ENCODE results near the gene USP15. TPM values are rescaled to one million over a fixed set of nuclear protein-coding genes. Genes with fewer than 3 reads are reported as not detected.
A peak's percentile ranks its signal among the peaks of the same experiment; 100 is the strongest.

The USP15 gene
- total and polyA plus RNA-seq, 12 donors = 26.7 to 76.0 (median 61.9) TPM

DNA sequence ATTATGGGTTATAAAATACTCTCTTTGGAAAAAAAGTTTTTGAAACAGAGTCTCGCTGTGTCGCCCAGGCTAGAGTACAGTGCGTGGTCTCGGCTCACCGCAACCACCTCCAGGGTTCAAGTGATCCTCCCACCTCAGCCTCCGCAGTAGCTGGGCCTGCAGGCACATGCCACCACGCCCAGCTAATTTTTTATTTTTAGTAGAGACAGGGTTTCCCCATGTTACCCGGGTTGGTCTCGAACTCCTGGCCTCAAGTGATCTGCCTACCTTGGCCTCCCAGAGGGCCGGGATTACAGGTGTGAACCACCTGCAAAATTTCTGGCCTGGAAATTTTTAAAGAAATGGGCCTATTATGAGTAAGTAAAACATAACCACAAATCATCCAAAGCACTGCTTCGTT, 3.8 kb downstream of the USP15 start:
- Histone ChIP-seq H3K9me3 (no peaks in the 10 kb centered on the region), H3K36me3 (no peaks in the 10 kb centered on the region), H3K27ac (peak overlapping the region in 1 of 10 donors; percentile 70), H3K4me1 (peaks cover 7 to 83% (median 76%) of the 10 kb centered on the region in 9 donors), H3K27me3 (no peaks in the 10 kb centered on the region), H3K4me3 (peak overlapping the region in 1 of 10 donors; percentile 88)
- no peak for DNase-seq
- TF ChIP-seq, protein P1, sequence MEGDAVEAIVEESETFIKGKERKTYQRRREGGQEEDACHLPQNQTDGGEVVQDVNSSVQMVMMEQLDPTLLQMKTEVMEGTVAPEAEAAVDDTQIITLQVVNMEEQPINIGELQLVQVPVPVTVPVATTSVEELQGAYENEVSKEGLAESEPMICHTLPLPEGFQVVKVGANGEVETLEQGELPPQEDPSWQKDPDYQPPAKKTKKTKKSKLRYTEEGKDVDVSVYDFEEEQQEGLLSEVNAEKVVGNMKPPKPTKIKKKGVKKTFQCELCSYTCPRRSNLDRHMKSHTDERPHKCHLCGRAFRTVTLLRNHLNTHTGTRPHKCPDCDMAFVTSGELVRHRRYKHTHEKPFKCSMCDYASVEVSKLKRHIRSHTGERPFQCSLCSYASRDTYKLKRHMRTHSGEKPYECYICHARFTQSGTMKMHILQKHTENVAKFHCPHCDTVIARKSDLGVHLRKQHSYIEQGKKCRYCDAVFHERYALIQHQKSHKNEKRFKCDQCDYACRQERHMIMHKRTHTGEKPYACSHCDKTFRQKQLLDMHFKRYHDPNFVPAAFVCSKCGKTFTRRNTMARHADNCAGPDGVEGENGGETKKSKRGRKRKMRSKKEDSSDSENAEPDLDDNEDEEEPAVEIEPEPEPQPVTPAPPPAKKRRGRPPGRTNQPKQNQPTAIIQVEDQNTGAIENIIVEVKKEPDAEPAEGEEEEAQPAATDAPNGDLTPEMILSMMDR (IDR thresholded peaks at IDR 0.05) = no peak
- intact Hi-C loops (cut with DNase I) = loop anchor here in 5 of 10 donors (5.0 to 10.0 kb wide), 4 partner anchors 71 to 118 kb away; no protein-coding TSS in a partner anchor
- 93% methylated on average over 11 of the region's 11 CpGs for WGBS, 2 donors
- ATAC-seq = no peak

DNA sequence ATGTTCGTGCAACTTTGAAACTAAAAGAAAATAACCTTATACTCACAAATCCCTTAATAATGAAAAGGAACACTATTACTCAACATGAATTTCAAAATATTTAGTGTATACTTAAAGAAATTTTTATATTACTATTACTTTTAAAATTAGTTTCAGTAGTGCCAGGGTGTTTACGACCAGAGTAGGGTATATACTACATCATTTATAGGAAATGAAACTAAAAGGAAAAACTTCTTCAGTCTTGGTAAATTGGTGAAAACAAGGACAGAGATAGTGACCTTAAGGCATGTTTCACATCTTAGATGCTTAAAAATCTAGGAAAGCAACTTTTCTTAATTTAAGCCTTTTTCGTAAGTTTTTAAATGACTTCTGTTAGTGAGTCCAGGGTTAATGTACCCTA, 4.5 kb downstream of the USP15 start:
- no peak for ATAC-seq
- no peak for DNase-seq
- Histone ChIP-seq H3K27me3 (no peaks in the 10 kb centered on the region), H3K4me3 (peak overlapping the region in 1 of 10 donors; percentile 88), H3K27ac (peak overlapping the region in 1 of 10 donors; percentile 70), H3K9me3 (no peaks in the 10 kb centered on the region), H3K4me1 (peaks cover 7 to 87% (median 78%) of the 10 kb centered on the region in 9 donors), H3K36me3 (no peaks in the 10 kb centered on the region)
- TF ChIP-seq, protein P1 (IDR thresholded peaks at IDR 0.05) = no peak
- intact Hi-C loops (cut with DNase I) = loop anchor here in 5 of 10 donors (5.0 to 10.0 kb wide), 4 partner anchors 70 to 118 kb away; no protein-coding TSS in a partner anchor
- WGBS, 2 donors = 78 to 88% methylated on average over 3 of the region's 3 CpGs

DNA sequence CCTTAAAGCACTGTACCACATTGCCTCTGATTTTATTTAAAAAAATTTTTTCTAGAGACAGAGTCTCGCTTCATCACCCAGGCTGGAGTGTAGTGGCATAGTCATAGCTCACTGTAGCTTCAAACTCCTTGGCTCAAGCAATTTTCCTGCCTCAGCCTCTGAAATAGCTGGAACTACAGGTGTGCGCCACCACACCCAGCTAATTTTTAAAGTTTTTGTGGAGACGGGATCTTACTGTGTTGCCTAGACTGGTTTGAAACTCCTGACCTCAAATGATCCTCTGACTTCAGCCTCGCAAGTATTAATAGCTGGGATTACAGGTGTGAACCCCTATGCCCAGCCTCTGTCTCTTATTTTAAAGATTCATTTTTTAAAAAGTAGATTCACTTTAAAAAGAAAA, 5.3 kb downstream of the USP15 start:
- DNase-seq (no peak), ATAC-seq (no peak)
- TF ChIP-seq, protein P1 (IDR thresholded peaks at IDR 0.05) = no peak
- no peaks in the 10 kb centered on the region for H3K27me3 ChIP-seq
- 88 to 92% methylated on average over 4 of the region's 4 CpGs for WGBS, 2 donors
- H3K36me3 ChIP-seq = no peaks in the 10 kb centered on the region
- H3K4me3 ChIP-seq = no peak overlapping the region
- peak overlapping the region in 1 of 10 donors; percentile 70 for H3K27ac ChIP-seq
- H3K9me3 ChIP-seq = no peaks in the 10 kb centered on the region
- intact Hi-C loops (cut with DNase I) = loop anchor here in 4 of 10 donors (10.0 kb wide), 3 partner anchors 69 to 109 kb away; no protein-coding TSS in a partner anchor
- peaks cover 7 to 95% (median 83%) of the 10 kb centered on the region in 9 donors for H3K4me1 ChIP-seq

DNA sequence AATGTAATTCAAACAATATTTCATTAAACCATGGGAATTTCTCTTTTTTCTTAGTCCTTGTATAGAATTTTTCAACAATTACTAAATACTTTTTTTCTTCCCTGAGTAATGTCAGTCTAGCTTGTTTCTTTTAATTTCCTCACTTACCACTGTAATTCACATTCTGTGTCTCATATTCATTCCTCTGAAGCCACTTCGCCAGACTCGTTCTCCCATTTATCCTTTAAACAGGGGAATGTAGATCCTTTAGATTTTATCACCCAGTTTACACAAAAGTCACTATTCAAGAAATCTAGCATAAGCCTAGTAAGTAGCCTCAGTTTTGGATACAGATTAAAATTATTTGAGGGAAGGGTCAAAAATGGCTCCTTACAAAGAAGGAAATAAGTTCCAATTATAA, 6.8 kb downstream of the USP15 start:
- Histone ChIP-seq H3K27me3 (no peaks in the 10 kb centered on the region), H3K9me3 (no peaks in the 10 kb centered on the region), H3K4me3 (no peak overlapping the region), H3K36me3 (no peaks in the 10 kb centered on the region), H3K4me1 (peaks cover 7 to 100% (median 88%) of the 10 kb centered on the region in 9 donors), H3K27ac (no peak overlapping the region)
- WGBS, 2 donors = 79 to 86% methylated on average over 2 of the region's 2 CpGs
- ATAC-seq = no peak
- TF ChIP-seq, protein P1 (IDR thresholded peaks at IDR 0.05) = no peak
- DNase-seq = no peak
- intact Hi-C loops (cut with DNase I) = loop anchor here in 4 of 10 donors (10.0 kb wide), 3 partner anchors 68 to 108 kb away; no protein-coding TSS in a partner anchor
